ENCODE measurements around the gene TTYH1.

GRCh38 chr19:54449701-54450069, 34.4 kb downstream of the TTYH1 start:
- TF ChIP-seq, protein P1, sequence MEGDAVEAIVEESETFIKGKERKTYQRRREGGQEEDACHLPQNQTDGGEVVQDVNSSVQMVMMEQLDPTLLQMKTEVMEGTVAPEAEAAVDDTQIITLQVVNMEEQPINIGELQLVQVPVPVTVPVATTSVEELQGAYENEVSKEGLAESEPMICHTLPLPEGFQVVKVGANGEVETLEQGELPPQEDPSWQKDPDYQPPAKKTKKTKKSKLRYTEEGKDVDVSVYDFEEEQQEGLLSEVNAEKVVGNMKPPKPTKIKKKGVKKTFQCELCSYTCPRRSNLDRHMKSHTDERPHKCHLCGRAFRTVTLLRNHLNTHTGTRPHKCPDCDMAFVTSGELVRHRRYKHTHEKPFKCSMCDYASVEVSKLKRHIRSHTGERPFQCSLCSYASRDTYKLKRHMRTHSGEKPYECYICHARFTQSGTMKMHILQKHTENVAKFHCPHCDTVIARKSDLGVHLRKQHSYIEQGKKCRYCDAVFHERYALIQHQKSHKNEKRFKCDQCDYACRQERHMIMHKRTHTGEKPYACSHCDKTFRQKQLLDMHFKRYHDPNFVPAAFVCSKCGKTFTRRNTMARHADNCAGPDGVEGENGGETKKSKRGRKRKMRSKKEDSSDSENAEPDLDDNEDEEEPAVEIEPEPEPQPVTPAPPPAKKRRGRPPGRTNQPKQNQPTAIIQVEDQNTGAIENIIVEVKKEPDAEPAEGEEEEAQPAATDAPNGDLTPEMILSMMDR (IDR thresholded peaks at IDR 0.05): no peak
- no peak for TF ChIP-seq POLR2A (IDR thresholded peaks at IDR 0.05)
